NT2/D1 (cell line): ENCODE measurements around the gene TEAD4.

Experiments used
- YY1 ChIP-seq: IDR thresholded peaks from 2 replicates; pipeline ENCODE4 v1.6.1; 2011; ENCODE audit not compliant: insufficient read length, insufficient read depth
- ZNF274 ChIP-seq: IDR thresholded peaks from 2 replicates; pipeline ENCODE4 v1.6.1; 2011; ENCODE audit warnings: mild to moderate bottlenecking, low read depth, low read length

DNA sequence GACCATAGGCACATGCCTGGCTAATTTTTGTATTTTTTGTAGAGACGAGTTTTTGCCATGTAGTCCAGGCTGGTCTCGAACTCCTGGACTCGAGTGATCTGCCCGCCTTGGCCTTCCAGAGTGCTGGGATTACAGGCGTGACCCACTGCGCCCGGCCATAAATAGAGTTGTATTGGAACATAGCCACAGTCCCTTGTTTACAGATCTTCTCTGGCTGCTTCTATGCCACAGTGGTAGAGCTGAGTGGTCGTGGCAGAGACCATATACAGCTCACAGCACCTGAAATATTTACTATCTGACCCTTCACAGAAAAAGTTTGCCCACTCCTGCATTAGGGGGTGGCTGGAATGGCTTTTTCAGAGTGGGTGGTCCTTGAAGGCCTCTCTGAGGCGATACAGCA, 90.0 kb downstream of the TEAD4 start:
- no peak for TF ChIP-seq YY1
- TF ChIP-seq ZNF274 = no peak
